Sigmoid colon (tissue), 4 donors: ENCODE results near the gene SDK1.

Source experiments
- CTCF ChIP-seq, 4 experiments: fragments of 450-650 bp in 3 of 4; fragments of 200-600 bp in 1 of 4; IDR thresholded peaks; one replicate each; pipeline ENCODE4 v1.5.1; 2016 to 2019; ENCODE audit warnings: antibody characterized with exemption in 4 of 4, mild to moderate bottlenecking in 3 of 4, moderate library complexity in 2 of 4
- EP300 ChIP-seq, 4 donors: sonication (generic); formaldehyde crosslinking; IDR thresholded peaks; one replicate each; pipeline ENCODE4 v1.6.1; 2017; ENCODE audit warnings: antibody characterized with exemption in 4 of 4
- POLR2A ChIP-seq, 2 donors: fragments of 450-650 bp; IDR thresholded peaks; one replicate each; pipeline ENCODE4 v1.6.1; 2016; ENCODE audit warnings: antibody characterized with exemption in 2 of 2, mild to moderate bottlenecking in 2 of 2, moderate library complexity in 2 of 2
- POLR2AphosphoS5 ChIP-seq, 4 donors: sonication (generic); formaldehyde crosslinking; IDR thresholded peaks; one replicate each; pipeline ENCODE4 v1.6.1; 2017; ENCODE audit warnings: antibody characterized with exemption in 4 of 4

GRCh38 chr7:4069268-4070095 lies 768.4 kb downstream of the SDK1 start:
- no peak for TF ChIP-seq POLR2AphosphoS5 (IDR thresholded peaks at IDR 0.05)
- no peak for TF ChIP-seq CTCF (IDR thresholded peaks at IDR 0.05)
- TF ChIP-seq POLR2A (IDR thresholded peaks at IDR 0.05) = no peak
- TF ChIP-seq EP300 (IDR thresholded peaks at IDR 0.05) = no peak
